OCI-LY7 (cell line): ENCODE results near the gene FRAS1.
"Not testable (repeated sequence)": the region's sequence is repeated elsewhere in the genome, so short reads cannot be mapped to it uniquely, and the experiment has no call there.

Source experiments
- EZH2phosphoT487 ChIP-seq: fragments of 200-600 bp; sonication (generic); IDR thresholded peaks from 2 replicates; pipeline ENCODE4 v1.6.1; 2018; ENCODE audit warnings: low read depth, borderline replicate concordance, mild to moderate bottlenecking, mixed run types, antibody characterized with exemption, low read length, moderate library complexity, mixed read lengths
- TF ChIP-seq, protein P1 (sequence below): fragments of 200-600 bp; sonication (generic); conservative IDR thresholded peaks from 2 replicates; pipeline ENCODE4 v1.5.1; 2014; ENCODE audit warnings: mild to moderate bottlenecking, antibody characterized with exemption, low read length, moderate library complexity, mixed read lengths

DNA sequence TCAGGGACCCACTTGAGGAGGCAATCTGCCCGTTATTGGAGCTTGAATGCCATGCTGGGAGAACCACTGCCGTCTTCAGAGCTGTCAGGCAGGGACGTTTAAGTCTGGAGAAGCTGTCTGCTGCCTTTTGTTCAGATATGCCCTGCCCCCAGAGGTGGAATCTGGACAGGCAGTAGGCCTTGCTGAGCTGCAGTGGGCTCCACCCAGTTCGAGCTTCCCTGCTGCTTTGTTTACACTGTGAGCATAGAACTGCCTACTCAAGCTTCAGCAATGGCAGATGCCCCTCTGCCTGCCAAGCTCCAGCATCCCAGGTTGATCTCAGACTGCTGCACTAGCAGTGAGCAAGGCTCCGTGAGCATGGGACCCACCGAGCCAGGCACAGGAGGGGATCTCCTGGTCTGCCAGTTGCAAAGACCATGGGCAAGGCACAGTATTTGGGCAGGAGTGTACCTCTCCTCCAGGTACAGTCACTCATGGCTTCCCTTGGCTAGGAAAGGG lies 68.8 kb downstream of the FRAS1 start:
- TF ChIP-seq, protein P1, sequence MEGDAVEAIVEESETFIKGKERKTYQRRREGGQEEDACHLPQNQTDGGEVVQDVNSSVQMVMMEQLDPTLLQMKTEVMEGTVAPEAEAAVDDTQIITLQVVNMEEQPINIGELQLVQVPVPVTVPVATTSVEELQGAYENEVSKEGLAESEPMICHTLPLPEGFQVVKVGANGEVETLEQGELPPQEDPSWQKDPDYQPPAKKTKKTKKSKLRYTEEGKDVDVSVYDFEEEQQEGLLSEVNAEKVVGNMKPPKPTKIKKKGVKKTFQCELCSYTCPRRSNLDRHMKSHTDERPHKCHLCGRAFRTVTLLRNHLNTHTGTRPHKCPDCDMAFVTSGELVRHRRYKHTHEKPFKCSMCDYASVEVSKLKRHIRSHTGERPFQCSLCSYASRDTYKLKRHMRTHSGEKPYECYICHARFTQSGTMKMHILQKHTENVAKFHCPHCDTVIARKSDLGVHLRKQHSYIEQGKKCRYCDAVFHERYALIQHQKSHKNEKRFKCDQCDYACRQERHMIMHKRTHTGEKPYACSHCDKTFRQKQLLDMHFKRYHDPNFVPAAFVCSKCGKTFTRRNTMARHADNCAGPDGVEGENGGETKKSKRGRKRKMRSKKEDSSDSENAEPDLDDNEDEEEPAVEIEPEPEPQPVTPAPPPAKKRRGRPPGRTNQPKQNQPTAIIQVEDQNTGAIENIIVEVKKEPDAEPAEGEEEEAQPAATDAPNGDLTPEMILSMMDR: not testable (repeated sequence)
- TF ChIP-seq EZH2phosphoT487: not testable (repeated sequence)
